Liver (tissue), 3 donors: ENCODE measurements around the gene HMHB1.

Experiments used
- ATF3 ChIP-seq: IDR thresholded peaks from 2 replicates; pipeline ENCODE4 v1.6.1; 2016; ENCODE audit warnings: antibody characterized with exemption
- CTCF ChIP-seq: fragments of 150-350 bp; IDR thresholded peaks from 2 replicates; pipeline ENCODE4 v1.5.1; 2017; ENCODE audit warnings: improper control_type of control experiment, low read depth, low read length; ENCODE audit not compliant: missing input control
- FOXA1 ChIP-seq: IDR thresholded peaks from 2 replicates; pipeline ENCODE4 v1.6.1; 2016; ENCODE audit warnings: antibody characterized with exemption
- GABPA ChIP-seq, 2 donors: IDR thresholded peaks in 1 of 2; conservative IDR thresholded peaks in 1 of 2; 2 replicates each; pipeline ENCODE4 v1.6.1; 2016; ENCODE audit warnings: antibody characterized with exemption in 2 of 2, mild to moderate bottlenecking in 1 of 2, moderate library complexity in 1 of 2
- HNF4G ChIP-seq: IDR thresholded peaks from 2 replicates; pipeline ENCODE4 v1.6.1; 2016; ENCODE audit warnings: antibody characterized with exemption
- JUND ChIP-seq, 2 donors: IDR thresholded peaks; 2 replicates each; pipeline ENCODE4 v1.6.1; 2016; ENCODE audit warnings: antibody characterized with exemption in 2 of 2
- MAX ChIP-seq: IDR thresholded peaks from 2 replicates; pipeline ENCODE4 v1.6.1; 2016; ENCODE audit warnings: antibody characterized with exemption
- NR2F2 ChIP-seq: IDR thresholded peaks from 2 replicates; pipeline ENCODE4 v1.6.1; 2016; ENCODE audit warnings: antibody characterized with exemption
- RAD21 ChIP-seq, 2 donors: IDR thresholded peaks; 2 replicates each; pipeline ENCODE4 v1.6.1; 2016; ENCODE audit warnings: antibody characterized with exemption in 2 of 2, mild to moderate bottlenecking in 2 of 2
- REST ChIP-seq: IDR thresholded peaks from 2 replicates; pipeline ENCODE4 v1.6.1; 2016; ENCODE audit warnings: antibody characterized with exemption, mild to moderate bottlenecking
- SP1 ChIP-seq: IDR thresholded peaks from 2 replicates; pipeline ENCODE4 v1.6.1; 2018; ENCODE audit warnings: antibody characterized with exemption, mild to moderate bottlenecking
- TAF1 ChIP-seq: conservative IDR thresholded peaks from 2 replicates; pipeline ENCODE4 v1.6.1; 2016; ENCODE audit warnings: antibody characterized with exemption, mild to moderate bottlenecking
- YY1 ChIP-seq: IDR thresholded peaks from 2 replicates; pipeline ENCODE4 v1.6.1; 2016; ENCODE audit warnings: antibody characterized with exemption, mild to moderate bottlenecking
- ZBTB33 ChIP-seq: IDR thresholded peaks from 2 replicates; pipeline ENCODE4 v1.6.1; 2016; ENCODE audit warnings: antibody characterized with exemption
- donor health status: healthy.
- donor health status: healthy.

GRCh38 chr5:143771602-143772001 is 40.4 kb upstream of the HMHB1 start:
- TF ChIP-seq MAX (no peak), REST (no peak), CTCF (no peak), SP1 (no peak), FOXA1 (no peak), ZBTB33 (no peak), TAF1 (no peak), JUND (IDR thresholded peaks at IDR 0.05) (no peak), YY1 (no peak), ATF3 (no peak), GABPA (IDR thresholded peaks at IDR 0.05 in 1 of 2, conservative IDR thresholded peaks at IDR 0.05 in 1 of 2) (no peak), RAD21 (IDR thresholded peaks at IDR 0.05) (no peak), HNF4G (no peak), NR2F2 (no peak)
